ENCODE data around the gene MRPS27.

GRCh38 chr5:72204946-72205345 lies 115.1 kb downstream of the MRPS27 start:
- no peak for TF ChIP-seq CTCF (IDR thresholded peaks at IDR 0.05)
- TF ChIP-seq POLR2A (IDR thresholded peaks at IDR 0.05), result no peak
